ENCODE results near the gene GDF15. TPM values are rescaled to one million over a fixed set of nuclear protein-coding genes. Genes with fewer than 3 reads are reported as not detected.

Gene GDF15

DNA sequence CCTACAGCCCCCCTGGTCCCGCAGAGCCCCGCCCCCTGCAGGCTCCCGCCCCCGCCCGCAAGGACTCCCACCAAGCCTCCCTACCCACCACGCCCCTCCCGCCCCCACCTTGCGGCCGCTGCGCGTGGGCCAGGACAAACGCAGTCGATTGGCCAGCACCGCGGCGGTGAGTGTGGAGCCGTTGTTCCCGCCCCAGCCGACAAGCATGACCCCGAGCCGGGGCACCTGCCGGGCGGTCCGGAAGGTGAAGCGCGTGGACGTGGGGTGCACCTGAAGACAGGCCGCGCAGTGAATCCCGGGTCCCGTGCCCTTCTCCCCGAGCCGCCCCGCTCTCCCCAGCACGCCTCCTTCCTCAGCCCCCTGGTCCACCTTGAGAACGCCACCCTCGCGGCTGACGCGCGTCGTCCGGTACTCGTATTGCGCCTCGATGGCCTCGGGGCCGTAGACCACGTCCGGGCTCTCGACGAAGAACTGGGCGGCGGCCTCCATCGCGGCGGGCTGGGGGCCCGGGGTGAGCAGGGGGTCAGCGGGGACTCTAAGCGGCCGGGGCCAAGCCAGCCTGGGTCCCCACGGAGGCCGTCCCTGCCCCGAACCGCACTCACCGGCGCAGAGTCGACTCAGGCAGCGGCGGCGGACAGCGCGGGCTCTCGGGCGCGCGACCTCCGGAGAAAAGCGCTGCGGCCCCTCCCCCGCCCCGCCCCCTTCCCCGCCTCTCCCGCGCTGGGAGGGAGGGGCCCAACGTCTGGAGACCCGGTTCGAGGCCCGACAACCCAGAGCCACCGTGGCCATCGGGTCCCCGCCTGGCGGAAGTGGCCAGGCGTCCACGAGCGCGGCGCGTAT lies 51.8 kb downstream of the GDF15 start, which contains the start of gene ISYNA1:
Gene ISYNA1 (minus strand): TSS at position 643 of the 840 bp plus-strand sequence. CDS start 154 bp downstream, at position 489.
- H3K27me3 ChIP-seq (ENCODE audit: control insufficient read depth, insufficient read depth, low read length): no peaks in the 10 kb centered on the region
- H3K36me3 ChIP-seq (ENCODE audit: insufficient read depth, low read length): peaks cover 2% of the 10 kb centered on the region
- peak within 1 kb of the TSS; percentile 85 for H3K4me2 ChIP-seq (ENCODE audit: low read length)
- H3K9me3 ChIP-seq (replicated peaks; ENCODE audit: low read length): no peaks in the 10 kb centered on the region
- H3K4me1 ChIP-seq (ENCODE audit: control insufficient read depth, insufficient read depth, low read length): peaks cover 23% of the 10 kb centered on the region
- peak within 1 kb of the TSS; percentile 38 for H3K9ac ChIP-seq (ENCODE audit: low read depth, low read length)
- peak within 1 kb of the TSS; percentile 62 for H3K4me3 ChIP-seq (ENCODE audit: low read length)

DNA sequence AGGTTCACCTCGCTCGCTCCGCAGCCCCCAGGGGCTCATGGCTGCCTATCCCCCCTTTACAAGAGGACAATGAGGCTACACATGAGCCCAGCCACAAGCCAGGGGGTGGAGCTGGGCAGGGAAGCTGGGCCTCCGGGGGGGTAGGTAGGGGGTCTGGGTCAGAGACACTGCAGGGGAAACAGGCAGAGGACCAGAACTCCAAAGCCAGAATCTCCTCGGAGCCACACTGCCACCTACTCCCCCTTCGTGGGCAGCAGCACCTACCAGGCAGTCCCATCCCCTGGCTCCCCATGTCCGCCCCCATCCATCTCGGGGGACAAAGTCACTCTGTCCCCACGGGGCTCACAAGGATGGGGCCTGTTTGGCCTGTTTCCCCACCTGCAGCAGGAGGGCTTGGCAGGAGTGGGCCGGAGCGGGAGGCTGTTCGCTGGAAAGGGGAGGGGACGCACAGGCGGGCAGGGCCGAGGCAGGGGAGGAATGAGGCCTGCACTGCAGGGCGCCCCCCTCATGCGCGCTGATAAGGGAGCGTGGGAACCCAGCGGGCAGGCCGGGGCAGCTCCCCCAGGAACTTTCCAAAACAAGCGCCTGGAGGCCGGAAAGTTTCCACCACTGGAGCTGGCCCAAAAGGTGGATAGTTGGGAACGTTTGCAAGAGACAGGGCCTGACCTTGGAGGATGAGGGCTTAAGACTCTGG lies 52.5 kb downstream of the GDF15 start:
- Histone ChIP-seq H3K9ac (ENCODE audit: low read depth, low read length) (no peak overlapping the region), H3K36me3 (ENCODE audit: insufficient read depth, low read length) (peaks cover 2% of the 10 kb centered on the region), H3K27me3 (ENCODE audit: control insufficient read depth, insufficient read depth, low read length) (no peaks in the 10 kb centered on the region), H3K4me3 (ENCODE audit: low read length) (no peak overlapping the region), H3K4me1 (ENCODE audit: control insufficient read depth, insufficient read depth, low read length) (peaks cover 17% of the 10 kb centered on the region), H3K4me2 (ENCODE audit: low read length) (peak overlapping the region; percentile 81), H3K9me3 (replicated peaks; ENCODE audit: low read length) (no peaks in the 10 kb centered on the region)

Small RNA genes within 50 kb of the gene (small RNA-seq; reads per million reads assigned to genes)
- not detected for gene MIR3189
